GM12891 (cell line): ENCODE data around the gene ARHGAP26.

Source experiments
- POLR2A ChIP-seq: IDR thresholded peaks from 2 replicates; pipeline ENCODE4 v1.6.1; 2011; ENCODE audit warnings: low read depth, low read length, control low read depth
- POLR2AphosphoS5 ChIP-seq: IDR thresholded peaks from 2 replicates; pipeline ENCODE4 v1.6.1; 2011; ENCODE audit warnings: low read depth, low read length, control low read depth
- TAF1 ChIP-seq: IDR thresholded peaks from 2 replicates; pipeline ENCODE4 v1.6.1; 2011; ENCODE audit warnings: low read depth, low read length, control low read depth

- TF ChIP-seq POLR2A = no peak
- no peak for TF ChIP-seq POLR2AphosphoS5
- TF ChIP-seq TAF1 = no peak
Observed at GRCh38 chr5:143017541-143017940, 247.4 kb downstream of the ARHGAP26 start.
